Activated CD4-positive, alpha-beta memory T cell treated with anti-CD3 and anti-CD28 coated beads, Interleukin-2, amount 10 ng/mL, durations not matched to agents 7 days and 5 days (primary cell): ENCODE data around the gene CIART. TPM values are rescaled to one million over a fixed set of nuclear protein-coding genes. Genes with fewer than 3 reads are reported as not detected.
A peak's percentile ranks its signal among the peaks of the same experiment; 100 is the strongest.

ENCODE experiments used
- CTCF ChIA-PET: fragments of 350-600 bp; sonication (Branson Sonifier 250); formaldehyde crosslinking; loops from one replicate; lab custom pipeline; 2021; ENCODE audit warnings: antibody characterized with exemption, inconsistent platforms; lab: Charles Lee
- POLR2A ChIA-PET: fragments of 350-600 bp; sonication (Branson Sonifier 250); formaldehyde crosslinking; loops from one replicate; lab custom pipeline; 2021; ENCODE audit warnings: antibody characterized with exemption; lab: Charles Lee
- DNase-seq: peaks from one replicate; pipeline ENCODE4 v3.0.0-alpha.2; 2020
- H3K27ac Mint-ChIP-seq: one replicate; pipeline ENCODE4 v1.8.0; 2021; ENCODE audit warnings: mild to moderate bottlenecking, mixed read lengths
- H3K27me3 Mint-ChIP-seq: one replicate; pipeline ENCODE4 v1.8.0; 2021; ENCODE audit warnings: mixed read lengths
- H3K36me3 Mint-ChIP-seq: one replicate; pipeline ENCODE4 v1.8.0; 2021; ENCODE audit warnings: low read depth, mixed read lengths
- H3K4me1 Mint-ChIP-seq: one replicate; pipeline ENCODE4 v1.8.0; 2021; ENCODE audit warnings: mixed read lengths
- H3K4me3 Mint-ChIP-seq: one replicate; pipeline ENCODE4 v1.8.0; 2021; ENCODE audit warnings: mild to moderate bottlenecking, mixed read lengths
- H3K9me3 Mint-ChIP-seq: one replicate; pipeline ENCODE4 v1.8.0; 2021; ENCODE audit warnings: mixed read lengths
- total RNA-seq, 2 experiments: library from RNA; stranded (reverse); gene quantifications; one replicate each; pipeline ENCODE4 v1.2.3, GENCODE V29; 2021

The CIART gene
- total RNA-seq, 2 experiments from 2014 or later, result 1.5 to 1.7 TPM

- Mint-ChIP-seq H3K4me1 (peaks cover 16% of the 10 kb centered on the region), H3K4me3 (no peak overlapping the region), H3K27ac (no peak overlapping the region), H3K27me3 (no peaks in the 10 kb centered on the region), H3K9me3 (no peaks in the 10 kb centered on the region), H3K36me3 (peaks cover 17% of the 10 kb centered on the region)
- POLR2A ChIA-PET, result no interaction called here
- CTCF ChIA-PET, result no interaction called here
- DNase-seq, result no peak
These were observed 44.6 kb upstream of the CIART start for GRCh38 chr1:150237746-150238145.

GRCh38 chr1:150243003-150243402, 39.4 kb upstream of the CIART start:
- Mint-ChIP-seq H3K27me3 (peaks cover 4% of the 10 kb centered on the region), H3K27ac (no peak overlapping the region), H3K36me3 (no peaks in the 10 kb centered on the region), H3K9me3 (no peaks in the 10 kb centered on the region), H3K4me3 (no peak overlapping the region), H3K4me1 (no peaks in the 10 kb centered on the region)
- DNase-seq, result no peak
- ChIA-PET POLR2A (no interaction called here), CTCF (no interaction called here)

- H3K27me3 Mint-ChIP-seq, result peaks cover 9% of the 10 kb centered on the region
- H3K4me1 Mint-ChIP-seq, result peaks cover 3% of the 10 kb centered on the region
- H3K27ac Mint-ChIP-seq, result no peak overlapping the region
- no peak overlapping the region for H3K4me3 Mint-ChIP-seq
- H3K9me3 Mint-ChIP-seq, result no peaks in the 10 kb centered on the region
- ChIA-PET POLR2A (interaction anchor here (1.2 to 1.6 kb wide), 4 partner anchors 8 to 19 kb away, joined by 3 to 4 read pairs (median 4); partner anchors contain the start of gene APH1A), CTCF (no interaction called here)
- no peak for DNase-seq
- no peaks in the 10 kb centered on the region for H3K36me3 Mint-ChIP-seq
These were observed 32.4 kb upstream of the CIART start for GRCh38 chr1:150249936-150250335.

GRCh38 chr1:150256198-150256553, 26.2 kb upstream of the CIART start:
- no peaks in the 10 kb centered on the region for H3K9me3 Mint-ChIP-seq
- DNase-seq, result no peak
- H3K4me3 Mint-ChIP-seq, result peak overlapping the region; percentile 24
- CTCF ChIA-PET, result interaction anchor here (0.7 to 5.6 kb wide), 32 partner anchors 8 to 739 kb away, joined by 3 to 63 read pairs (median 4); partner anchors contain the start of genes APH1A, CIART, FALEC and RPRD2
- no peaks in the 10 kb centered on the region for H3K36me3 Mint-ChIP-seq
- POLR2A ChIA-PET, result interaction anchor here (0.6 to 1.8 kb wide), 10 partner anchors 9 to 306 kb away, joined by 3 to 10 read pairs (median 4); partner anchors contain the start of genes APH1A, C1orf54 and RPRD2
- peaks cover 19% of the 10 kb centered on the region for H3K4me1 Mint-ChIP-seq
- H3K27ac Mint-ChIP-seq, result no peak overlapping the region
- peaks cover 51% of the 10 kb centered on the region for H3K27me3 Mint-ChIP-seq

- DNase-seq, result no peak
- CTCF ChIA-PET, result interaction anchor here (0.7 to 5.6 kb wide), 29 partner anchors 7 to 348 kb away, joined by 3 to 63 read pairs (median 4); partner anchors contain the start of genes APH1A, CIART, FALEC and RPRD2
- no peak overlapping the region for H3K27ac Mint-ChIP-seq
- peaks cover 19% of the 10 kb centered on the region for H3K4me1 Mint-ChIP-seq
- POLR2A ChIA-PET, result interaction anchor here (0.9 to 1.8 kb wide), 13 partner anchors 9 to 305 kb away, joined by 3 to 10 read pairs (median 4); partner anchors contain the start of genes ANP32E, APH1A, C1orf54 and RPRD2
- no peak overlapping the region for H3K4me3 Mint-ChIP-seq
- H3K27me3 Mint-ChIP-seq, result peaks cover 51% of the 10 kb centered on the region
- H3K36me3 Mint-ChIP-seq, result no peaks in the 10 kb centered on the region
- H3K9me3 Mint-ChIP-seq, result no peaks in the 10 kb centered on the region
These were observed 25.6 kb upstream of the CIART start for GRCh38 chr1:150256554-150257341.

- H3K4me1 Mint-ChIP-seq, result peaks cover 19% of the 10 kb centered on the region
- no peaks in the 10 kb centered on the region for H3K9me3 Mint-ChIP-seq
- no peaks in the 10 kb centered on the region for H3K36me3 Mint-ChIP-seq
- H3K4me3 Mint-ChIP-seq, result no peak within 1 kb of the TSS
- DNase-seq, result no peak
- POLR2A ChIA-PET, result interaction anchor here (0.6 to 1.4 kb wide), 6 partner anchors 8 to 727 kb away, joined by 3 to 7 read pairs (median 3); partner anchors contain the start of genes ANP32E, APH1A and RPRD2
- peaks cover 51% of the 10 kb centered on the region for H3K27me3 Mint-ChIP-seq
- CTCF ChIA-PET, result interaction anchor here (5.6 kb wide), 1 partner anchor 22 kb away, joined by 63 read pairs; the partner anchor contains the start of gene CIART
- H3K27ac Mint-ChIP-seq, result no peak within 1 kb of the TSS
These were observed 24.4 kb upstream of the CIART start, which contains the start of gene CA14 for GRCh38 chr1:150257624-150258585. Gene CA14, plus strand, starts transcription at chr1:150257774. Its CDS starts 355 bp downstream, at chr1:150258129.

- Mint-ChIP-seq H3K27ac (no peak overlapping the region), H3K4me3 (no peak overlapping the region), H3K9me3 (no peaks in the 10 kb centered on the region), H3K27me3 (peaks cover 46% of the 10 kb centered on the region), H3K4me1 (peaks cover 19% of the 10 kb centered on the region), H3K36me3 (no peaks in the 10 kb centered on the region)
- POLR2A ChIA-PET, result interaction anchor here (1.0 to 1.3 kb wide), 3 partner anchors 9 to 22 kb away, joined by 3 to 4 read pairs (median 4); partner anchors contain the start of gene APH1A
- CTCF ChIA-PET, result no interaction called here
- DNase-seq, result no peak
These were observed 23.1 kb upstream of the CIART start for GRCh38 chr1:150259217-150259616.

- no peak for DNase-seq
- no peak overlapping the region for H3K4me3 Mint-ChIP-seq
- H3K9me3 Mint-ChIP-seq, result no peaks in the 10 kb centered on the region
- H3K4me1 Mint-ChIP-seq, result peaks cover 19% of the 10 kb centered on the region
- peaks cover 4% of the 10 kb centered on the region for H3K36me3 Mint-ChIP-seq
- CTCF ChIA-PET, result interaction anchor here (1.2 kb wide), 1 partner anchor 12 kb away, joined by 3 read pairs; no protein-coding TSS in a partner anchor
- POLR2A ChIA-PET, result interaction anchor here (0.9 to 2.3 kb wide), 4 partner anchors 9 to 23 kb away, joined by 3 to 6 read pairs (median 4); partner anchors contain the start of gene APH1A
- H3K27me3 Mint-ChIP-seq, result peaks cover 46% of the 10 kb centered on the region
- no peak overlapping the region for H3K27ac Mint-ChIP-seq
These were observed 22.3 kb upstream of the CIART start for GRCh38 chr1:150259758-150260669.

- no peak overlapping the region for H3K4me3 Mint-ChIP-seq
- H3K4me1 Mint-ChIP-seq, result peaks cover 18% of the 10 kb centered on the region
- CTCF ChIA-PET, result interaction anchor here (1.2 kb wide), 1 partner anchor 13 kb away, joined by 3 read pairs; no protein-coding TSS in a partner anchor
- POLR2A ChIA-PET, result interaction anchor here (1.2 to 2.3 kb wide), 4 partner anchors 11 to 26 kb away, joined by 3 to 6 read pairs (median 4); partner anchors contain the start of gene C1orf54
- peaks cover 18% of the 10 kb centered on the region for H3K36me3 Mint-ChIP-seq
- H3K27me3 Mint-ChIP-seq, result peaks cover 41% of the 10 kb centered on the region
- DNase-seq, result no peak
- no peaks in the 10 kb centered on the region for H3K9me3 Mint-ChIP-seq
- no peak overlapping the region for H3K27ac Mint-ChIP-seq
These were observed 21.0 kb upstream of the CIART start for GRCh38 chr1:150261367-150261766.

GRCh38 chr1:150262388-150263320, 19.7 kb upstream of the CIART start:
- POLR2A ChIA-PET, result interaction anchor here (0.5 to 2.3 kb wide), 8 partner anchors 10 to 307 kb away, joined by 3 to 6 read pairs (median 3); partner anchors contain the start of gene C1orf54
- no peak for DNase-seq
- H3K36me3 Mint-ChIP-seq, result peaks cover 31% of the 10 kb centered on the region
- CTCF ChIA-PET, result interaction anchor here (0.5 to 1.3 kb wide), 3 partner anchors 11 to 837 kb away, joined by 3 to 4 read pairs (median 4); no protein-coding TSS in a partner anchor
- no peak overlapping the region for H3K27ac Mint-ChIP-seq
- peaks cover 23% of the 10 kb centered on the region for H3K4me1 Mint-ChIP-seq
- H3K27me3 Mint-ChIP-seq, result peaks cover 28% of the 10 kb centered on the region
- no peaks in the 10 kb centered on the region for H3K9me3 Mint-ChIP-seq
- H3K4me3 Mint-ChIP-seq, result no peak overlapping the region
